HG03432 (cell line): Measurements from ENCODE around the gene TJAP1.
"Not testable (repeated sequence)": the region's sequence is repeated elsewhere in the genome, so short reads cannot be mapped to it uniquely, and the experiment has no call there.

Experiments used
- ATAC-seq: cut with Tn5 transposase; IDR thresholded peaks from one replicate; pipeline ENCODE4 v1.9.1; 2021; ENCODE audit warnings: mild to moderate bottlenecking, moderate library complexity; ENCODE audit not compliant: unreplicated experiment

Gene TJAP1

GRCh38 chr6:43481075-43481474 is 3.7 kb downstream of the TJAP1 start:
- ATAC-seq, result no peak

GRCh38 chr6:43481591-43482236 is 4.3 kb downstream of the TJAP1 start:
- no peak for ATAC-seq

DNA sequence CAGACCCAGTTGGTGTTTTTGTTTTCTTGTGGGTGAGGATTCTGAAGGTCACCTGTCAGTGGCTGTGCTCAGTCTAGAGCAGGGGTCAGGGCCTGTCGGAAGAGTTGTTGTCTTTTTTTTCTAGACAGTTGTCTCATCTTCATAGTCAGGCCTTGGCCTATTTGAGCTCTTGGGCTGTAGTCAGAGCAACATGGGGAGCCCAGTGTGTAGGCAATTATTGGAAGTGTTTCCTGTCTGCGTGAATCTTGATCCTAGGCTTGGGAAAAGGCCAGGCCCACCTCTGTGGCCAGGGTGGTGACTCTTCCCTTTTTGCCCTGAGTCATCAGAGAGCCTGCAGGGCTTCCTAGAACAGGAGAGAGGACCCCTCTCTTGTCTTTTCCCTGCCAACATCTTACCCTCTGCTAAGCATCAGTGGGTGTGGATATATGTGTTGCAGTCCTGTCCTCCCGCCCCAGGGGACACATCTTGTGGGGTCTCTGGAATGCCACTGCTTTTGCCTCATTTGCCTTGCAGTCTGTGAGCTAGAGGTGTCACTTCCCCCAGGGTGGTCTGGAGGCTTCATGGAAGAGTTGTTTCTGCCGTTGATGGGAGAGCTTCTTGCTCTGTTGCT is 11.4 kb downstream of the TJAP1 start:
- ATAC-seq, result no peak

- ATAC-seq, result no peak
Measured at GRCh38 chr6:43489277-43490072, 12.1 kb downstream of the TJAP1 start.

DNA sequence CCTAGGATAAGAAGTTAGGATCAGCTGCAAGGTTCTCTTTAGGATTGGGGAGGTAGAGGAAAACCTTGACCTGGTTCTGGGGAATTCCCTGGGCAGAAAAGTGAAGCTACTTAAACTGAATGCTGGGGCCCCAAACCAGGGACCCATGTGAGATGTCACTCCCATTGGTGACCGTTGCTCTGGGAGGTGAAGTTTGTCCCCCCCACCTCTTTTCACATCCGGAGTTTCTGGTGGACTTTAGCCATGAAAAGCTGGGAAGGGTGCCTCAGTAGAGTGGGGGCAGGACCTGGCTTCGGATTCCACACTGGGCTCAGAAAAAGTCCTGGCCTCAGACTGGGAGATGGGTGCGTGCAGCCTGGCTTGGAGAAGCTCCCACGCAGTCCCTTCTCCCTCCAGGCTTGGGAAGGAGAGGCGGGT is 13.2 kb downstream of the TJAP1 start:
- no peak for ATAC-seq

GRCh38 chr6:43491750-43492661 is 14.6 kb downstream of the TJAP1 start:
- ATAC-seq, result no peak

DNA sequence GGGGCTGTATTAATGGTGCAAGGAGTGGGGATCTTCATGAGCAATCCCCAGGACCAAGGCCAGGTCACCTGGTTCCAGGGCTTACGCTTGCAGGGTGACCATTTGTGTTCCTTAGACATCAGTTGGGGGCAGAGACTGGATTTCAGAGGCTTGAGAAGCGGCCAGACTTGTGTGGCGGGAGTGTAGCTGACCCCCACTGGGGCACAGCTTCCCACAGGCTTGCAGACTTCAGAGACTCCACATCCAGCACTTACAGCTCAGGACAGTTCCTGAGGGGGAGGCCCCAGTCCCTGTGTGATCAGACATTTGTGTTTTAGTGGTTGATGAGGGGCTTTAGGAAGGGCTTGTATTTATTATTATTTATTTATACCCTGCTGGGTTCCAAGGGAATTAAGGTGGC is 15.3 kb downstream of the TJAP1 start:
- no peak for ATAC-seq

- ATAC-seq, result no peak
Measured at GRCh38 chr6:43493230-43493629, 15.9 kb downstream of the TJAP1 start.

GRCh38 chr6:43493833-43494232 is 16.5 kb downstream of the TJAP1 start:
- no peak for ATAC-seq

- no peak for ATAC-seq
Measured at GRCh38 chr6:43494321-43494720, 17.0 kb downstream of the TJAP1 start.

- ATAC-seq, result no peak
Measured at GRCh38 chr6:43494766-43495165, 17.4 kb downstream of the TJAP1 start.

DNA sequence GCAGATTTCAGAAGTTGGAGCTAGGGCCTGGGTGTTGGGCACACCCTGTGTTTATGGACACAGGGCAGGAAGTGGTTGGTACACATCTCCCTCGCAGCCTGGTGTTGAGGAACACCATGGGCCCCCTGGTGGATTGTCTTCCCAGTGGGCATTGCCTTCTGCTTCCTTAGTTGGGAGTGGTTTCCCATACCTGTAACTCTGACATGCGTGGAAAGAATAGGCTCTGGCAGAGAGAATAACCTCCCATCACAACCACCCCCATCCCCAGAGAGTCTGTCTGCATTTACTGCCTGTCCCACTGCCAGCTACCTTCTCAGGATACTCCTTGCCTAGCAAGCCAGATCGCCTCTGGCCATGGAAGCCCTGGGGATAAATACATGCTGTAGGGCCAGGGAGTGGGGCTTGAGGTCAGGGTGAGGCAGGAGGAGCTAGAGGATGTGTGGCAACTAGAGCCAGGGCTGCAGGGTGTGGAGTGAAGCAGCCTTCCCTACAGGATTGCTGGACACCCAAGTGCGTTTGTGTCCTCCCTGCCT is 18.1 kb downstream of the TJAP1 start:
- no peak for ATAC-seq

DNA sequence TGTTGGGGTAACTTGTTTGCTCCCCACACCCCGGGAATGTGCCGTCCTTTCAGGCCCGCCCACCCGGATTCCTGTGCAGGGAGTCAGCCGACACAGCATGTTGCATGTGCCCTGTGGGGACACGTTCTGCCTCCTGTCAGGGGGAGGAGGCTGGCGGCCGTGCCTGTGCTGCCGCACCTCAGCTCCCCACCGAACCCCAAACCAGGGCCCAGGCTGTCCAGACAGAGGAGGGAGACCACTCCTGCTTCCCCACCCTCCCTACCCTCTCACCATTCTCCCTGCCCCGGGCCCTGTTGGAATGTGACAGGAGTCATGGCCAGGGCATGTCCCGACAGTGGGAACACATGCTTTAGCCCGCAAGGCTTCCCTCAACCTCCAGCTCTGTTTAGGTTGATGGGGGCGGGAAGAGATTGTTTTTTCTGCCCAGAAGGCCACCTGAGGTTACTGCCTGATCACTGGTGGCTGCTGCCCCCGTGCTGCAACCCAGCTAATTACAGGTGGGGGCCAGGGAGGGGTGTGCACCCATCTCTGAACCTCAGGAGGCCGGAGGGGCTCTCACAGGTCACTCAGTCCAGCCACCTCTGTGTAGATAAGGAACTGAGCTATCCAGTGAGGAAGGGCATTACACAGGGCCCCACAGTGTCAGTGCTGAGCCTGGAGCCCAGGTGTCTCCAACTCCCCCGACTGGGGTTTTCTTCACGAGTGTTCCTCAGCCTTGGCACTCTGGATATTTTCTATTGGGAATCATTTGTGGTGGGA is 19.2 kb downstream of the TJAP1 start:
- no peak for ATAC-seq

DNA sequence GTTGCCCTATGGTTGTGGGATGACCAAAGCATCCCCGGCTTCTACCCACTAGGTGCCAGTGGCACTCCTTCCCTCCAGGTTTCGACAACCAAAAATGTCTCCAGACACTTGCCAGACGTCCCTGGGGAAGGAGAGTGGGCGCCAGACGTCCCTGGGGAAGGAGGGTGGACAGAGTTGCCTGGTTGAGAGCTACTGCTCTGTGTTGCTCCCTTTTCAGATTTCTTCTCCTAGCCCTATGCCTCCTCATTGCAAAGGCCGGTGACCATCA is 19.7 kb downstream of the TJAP1 start:
- no peak for ATAC-seq

GRCh38 chr6:43497689-43498088 is 20.3 kb downstream of the TJAP1 start:
- ATAC-seq, result no peak

GRCh38 chr6:43498291-43498690 is 20.9 kb downstream of the TJAP1 start:
- not testable (repeated sequence) for ATAC-seq

DNA sequence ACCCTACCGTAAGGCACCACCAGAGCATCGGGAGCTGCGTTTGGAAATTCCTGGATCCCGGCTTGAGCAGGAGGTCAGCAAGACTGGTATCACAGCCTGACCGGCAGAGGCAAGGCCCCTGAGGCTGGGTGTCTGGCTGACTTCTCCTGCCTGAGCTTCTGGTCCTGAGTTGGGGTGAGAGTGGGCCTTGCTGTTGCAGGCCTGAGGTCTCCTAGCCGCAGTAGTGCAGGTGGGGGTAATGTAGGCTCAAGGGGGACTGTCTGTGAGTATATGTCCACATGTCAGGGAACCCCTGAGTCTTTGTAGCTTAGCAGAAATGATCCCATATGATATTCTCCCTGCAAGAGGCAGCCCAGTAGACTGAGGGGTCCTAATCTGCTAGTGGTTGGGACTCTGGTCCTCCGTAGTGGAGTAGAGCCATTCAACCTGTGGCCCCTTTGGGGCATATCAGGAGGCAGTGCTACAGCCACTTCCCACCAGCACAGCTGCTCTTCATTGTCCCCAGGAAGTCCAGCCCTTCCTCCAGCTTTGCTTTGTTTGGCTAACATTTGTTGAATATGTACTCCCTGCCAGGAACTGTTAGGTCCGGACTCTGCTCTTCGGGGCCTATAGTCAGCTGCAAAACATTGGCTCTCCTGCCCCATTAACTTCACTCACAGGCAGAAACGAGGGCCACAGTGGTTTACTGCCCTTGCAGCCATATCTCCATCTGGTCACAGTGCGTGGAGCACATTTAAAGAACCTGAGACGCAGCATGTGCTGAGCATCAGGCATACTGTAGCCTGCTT is 21.9 kb downstream of the TJAP1 start:
- no peak for ATAC-seq

DNA sequence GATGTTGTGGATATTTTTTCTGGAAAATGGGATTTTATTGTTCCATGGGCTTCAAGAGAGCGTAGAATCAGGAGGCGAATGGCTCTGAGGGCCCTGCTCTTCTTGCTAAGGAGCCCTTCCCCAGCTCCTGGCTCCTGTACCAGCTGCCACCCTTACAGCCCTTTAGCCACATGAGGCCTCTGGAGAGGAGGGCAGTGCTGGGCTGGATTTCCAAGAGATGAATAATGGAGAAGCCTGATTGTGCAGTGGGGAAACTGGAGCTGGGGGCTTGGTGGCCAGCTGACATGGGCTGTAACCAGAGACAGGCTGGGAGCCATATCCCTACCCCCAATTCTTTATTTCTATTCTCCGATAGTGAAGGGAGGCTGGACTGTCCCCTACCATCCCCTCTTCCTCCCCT is 23.6 kb downstream of the TJAP1 start:
- ATAC-seq, result no peak

DNA sequence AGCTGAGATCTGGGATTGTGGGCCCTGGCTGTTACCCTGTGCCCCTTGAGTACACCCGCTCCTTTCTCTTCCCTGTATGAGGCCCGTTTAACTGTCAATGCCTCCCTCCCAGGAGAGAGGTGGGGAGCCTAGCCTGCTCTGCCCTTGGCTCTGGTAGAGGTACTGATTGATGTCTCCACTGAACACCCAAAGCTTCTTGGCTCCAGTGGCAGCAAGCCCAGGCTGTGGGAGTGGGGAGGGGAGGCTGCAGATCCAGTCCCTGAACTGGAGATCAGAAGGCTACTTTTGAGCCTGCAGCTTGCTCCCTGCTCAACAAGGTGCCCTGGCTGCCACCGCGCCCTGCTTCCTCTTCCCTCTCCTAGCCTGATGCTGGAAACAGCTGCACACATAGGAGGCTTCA is 25.3 kb downstream of the TJAP1 start:
- no peak for ATAC-seq

- no peak for ATAC-seq
Measured at GRCh38 chr6:43503443-43503842, 26.1 kb downstream of the TJAP1 start.
